SKM-1 treated with dmso at 0.1 percent for 144 hours (cell line): ENCODE results near the gene COL27A1.

Source experiments
- DNase-seq: peaks from one replicate; lab custom pipeline; 2025; ENCODE audit not compliant: unreplicated experiment; lab: John Stamatoyannopoulos, UW

COL27A1 gene

GRCh38 chr9:114166103-114166470, 10.8 kb downstream of the COL27A1 start:
- no peak for DNase-seq

- DNase-seq = no peak
Measured at GRCh38 chr9:114166614-114167572, 11.6 kb downstream of the COL27A1 start.

DNA sequence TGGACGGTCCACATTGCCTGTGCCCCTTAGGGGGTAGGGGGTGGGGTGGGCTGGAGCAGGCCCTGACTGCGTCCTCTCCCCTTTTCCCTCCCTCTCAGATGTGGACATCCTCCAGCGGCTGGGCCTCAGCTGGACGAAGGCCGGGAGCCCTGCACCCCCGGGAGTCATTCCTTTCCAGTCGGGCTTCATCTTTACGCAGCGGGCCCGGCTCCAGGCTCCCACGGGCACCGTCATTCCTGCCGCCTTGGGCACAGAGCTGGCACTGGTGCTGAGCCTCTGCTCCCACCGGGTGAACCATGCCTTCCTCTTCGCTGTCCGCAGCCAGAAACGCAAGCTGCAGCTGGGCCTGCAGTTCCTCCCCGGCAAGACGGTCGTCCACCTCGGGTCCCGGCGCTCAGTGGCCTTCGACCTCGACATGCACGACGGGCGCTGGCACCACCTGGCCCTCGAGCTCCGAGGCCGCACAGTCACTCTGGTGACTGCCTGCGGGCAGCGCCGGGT, 12.3 kb downstream of the COL27A1 start:
- DNase-seq = no peak

GRCh38 chr9:114168281-114169028, 13.1 kb downstream of the COL27A1 start:
- DNase-seq = no peak

- DNase-seq = no peak
Measured at GRCh38 chr9:114169029-114169951, 14.0 kb downstream of the COL27A1 start.

DNA sequence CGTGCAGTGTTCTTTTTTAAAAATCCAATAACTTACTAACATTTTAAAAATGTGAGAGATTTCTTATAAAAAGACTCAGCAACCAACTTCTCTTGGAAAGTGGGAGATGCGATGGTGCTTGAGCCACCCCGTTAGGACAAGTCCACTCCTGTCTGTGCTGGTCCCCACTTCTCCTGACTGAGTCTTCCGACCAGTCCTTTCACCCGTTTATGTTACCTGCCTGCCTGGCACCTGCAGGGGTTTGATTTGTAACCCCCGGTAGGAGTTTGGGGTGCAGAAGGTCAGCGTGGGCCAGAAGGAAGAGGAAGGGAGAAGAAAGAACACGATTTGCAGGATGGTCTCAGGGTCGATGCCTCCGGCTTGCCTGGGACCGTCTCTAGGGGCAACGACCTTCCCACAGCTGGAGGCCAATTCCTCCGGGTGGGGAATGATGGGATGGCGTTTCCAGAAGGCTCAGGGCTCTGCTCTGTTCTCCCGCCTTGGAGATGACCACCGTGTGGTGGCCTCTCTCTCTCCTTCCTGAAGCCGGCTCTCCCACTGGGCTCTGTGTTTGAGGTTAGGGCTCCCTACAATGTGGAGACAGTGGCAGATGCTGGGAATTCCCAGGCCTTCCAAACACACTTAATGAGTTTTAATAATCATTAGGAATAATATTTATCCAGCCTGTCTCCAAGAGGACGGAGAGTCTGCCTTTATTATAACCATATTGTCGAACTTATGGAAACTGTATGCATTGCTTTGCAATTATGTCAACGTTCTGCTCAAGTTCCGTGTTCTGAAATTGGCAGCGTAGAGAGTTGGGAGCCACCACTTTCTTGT, 14.8 kb downstream of the COL27A1 start:
- no peak for DNase-seq

DNA sequence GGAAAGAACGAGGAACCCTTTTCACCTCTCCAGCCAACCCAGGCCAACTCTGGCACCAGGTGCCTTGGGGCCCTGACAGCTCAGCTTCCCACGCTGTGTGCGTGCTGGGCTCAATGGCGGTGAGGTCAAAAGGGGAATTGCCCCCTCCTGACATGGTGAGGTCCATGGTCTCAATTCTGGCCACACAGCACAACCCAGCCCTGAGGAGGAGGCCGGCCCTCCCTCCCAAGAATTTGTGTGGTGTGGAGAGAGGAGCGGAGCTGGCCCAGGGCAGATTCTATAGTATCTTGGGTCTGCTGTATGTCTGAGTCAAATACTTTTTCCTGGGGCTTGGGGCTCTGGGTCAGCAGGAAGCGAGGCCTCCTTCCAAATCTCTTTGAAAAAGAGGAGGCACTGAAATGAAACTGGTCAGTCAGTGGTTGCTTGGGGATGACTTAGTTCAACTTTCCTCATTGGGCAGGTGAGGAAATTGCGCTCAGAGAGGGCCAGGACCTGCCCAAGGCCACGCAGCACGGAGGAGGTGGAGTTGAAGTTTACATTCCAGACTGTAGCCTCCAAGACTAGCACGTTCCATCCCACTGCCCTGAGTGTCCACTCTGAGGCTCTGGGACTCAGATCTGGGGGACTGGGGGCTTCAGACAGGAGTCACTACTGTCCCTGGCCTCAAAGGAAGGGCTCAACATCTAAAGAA, 15.6 kb downstream of the COL27A1 start:
- DNase-seq = no peak

DNA sequence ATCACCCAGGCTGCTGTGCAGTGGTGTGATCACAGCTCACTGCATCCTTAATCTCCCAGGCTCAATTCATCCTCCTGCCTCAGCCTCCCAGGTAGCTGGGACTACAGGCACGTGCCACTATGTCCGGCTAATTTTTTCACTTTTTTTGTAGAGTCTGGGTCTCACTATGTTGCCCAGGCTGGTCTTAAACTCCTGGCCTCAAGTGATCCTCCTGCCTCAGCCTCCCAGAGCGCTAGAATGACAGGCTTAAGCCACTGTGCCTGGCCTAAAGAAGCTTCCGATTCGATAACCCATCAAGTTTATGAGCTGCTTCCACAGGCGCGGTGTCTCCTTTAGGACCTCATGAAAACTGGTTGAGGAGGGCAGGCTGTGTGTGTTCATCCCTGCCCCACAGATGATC, 16.2 kb downstream of the COL27A1 start:
- no peak for DNase-seq

DNA sequence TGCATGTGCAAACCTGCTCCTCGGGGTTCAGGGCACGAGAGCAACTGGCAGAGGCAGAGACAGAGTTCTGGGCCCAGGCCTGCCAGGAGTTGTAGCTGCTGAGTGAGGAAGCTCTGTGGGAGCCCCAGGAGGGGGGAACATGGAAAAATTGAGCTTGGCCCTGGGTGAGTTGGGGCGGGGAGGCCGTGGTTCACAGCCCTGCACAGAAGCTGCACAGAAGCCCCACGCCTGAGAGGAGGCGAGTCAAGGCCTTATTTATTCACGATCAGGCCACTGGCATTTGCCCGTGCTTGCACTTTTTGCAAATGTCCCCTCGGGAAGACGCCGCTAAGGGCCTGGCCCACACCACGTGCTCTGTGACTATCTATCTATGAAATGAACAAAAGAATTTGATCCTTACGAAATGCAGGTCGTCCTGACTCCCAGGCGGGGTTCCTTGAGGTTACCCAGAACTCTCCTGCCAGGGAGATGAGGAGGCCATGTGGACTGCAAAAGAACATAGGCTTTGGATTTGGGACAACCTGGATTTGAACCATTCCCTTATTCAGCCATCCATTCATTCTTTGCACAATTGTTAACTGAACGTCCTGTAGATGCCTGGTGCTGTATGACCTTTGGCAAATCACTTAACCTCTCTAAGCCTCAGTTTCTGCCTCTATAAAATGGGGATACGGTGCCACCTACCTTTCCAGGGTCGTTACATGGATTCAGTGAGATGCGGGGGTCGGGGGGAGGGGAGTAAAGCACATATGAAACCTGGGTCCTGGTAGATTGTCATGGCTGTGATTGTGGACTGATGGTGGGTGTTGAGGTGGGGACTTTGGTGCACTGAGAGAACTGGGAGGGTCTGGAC, 17.9 kb downstream of the COL27A1 start:
- no peak for DNase-seq

- DNase-seq = no peak
Measured at GRCh38 chr9:114174557-114174875, 19.2 kb downstream of the COL27A1 start.

GRCh38 chr9:114174876-114175771, 19.8 kb downstream of the COL27A1 start:
- no peak for DNase-seq

DNA sequence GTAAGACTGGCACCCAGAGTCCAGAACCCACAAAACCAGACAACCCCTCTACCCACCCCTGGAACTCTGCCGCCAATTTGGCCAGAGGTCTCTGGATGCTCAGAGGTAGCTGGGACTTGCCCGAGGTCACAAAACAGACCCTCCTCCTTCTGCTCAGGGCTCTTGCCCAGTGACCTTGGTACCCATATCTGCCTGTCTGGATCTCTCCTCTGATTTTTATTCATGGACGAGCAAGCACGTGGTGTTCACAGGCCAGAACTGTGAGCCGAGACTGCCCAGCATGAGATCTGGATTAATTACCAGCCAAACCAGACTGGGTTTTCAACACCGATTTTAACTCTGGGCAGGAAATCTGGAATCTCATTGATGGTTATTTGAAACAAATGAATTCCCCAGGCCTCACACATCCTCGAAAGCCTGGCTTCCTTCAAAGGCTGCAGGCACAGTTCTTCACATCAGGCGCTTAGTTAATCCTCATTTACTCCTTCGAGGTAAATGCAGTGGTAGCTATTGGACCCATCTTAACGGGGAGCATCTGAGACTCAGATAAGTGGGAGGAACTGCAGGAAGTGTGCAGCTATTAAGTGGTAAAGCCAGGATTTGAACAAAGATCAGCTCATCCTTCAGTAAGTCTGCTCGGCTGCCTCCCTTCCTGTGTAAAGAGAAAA, 21.4 kb downstream of the COL27A1 start:
- no peak for DNase-seq

- no peak for DNase-seq
Measured at GRCh38 chr9:114177423-114178064, 22.2 kb downstream of the COL27A1 start.

DNA sequence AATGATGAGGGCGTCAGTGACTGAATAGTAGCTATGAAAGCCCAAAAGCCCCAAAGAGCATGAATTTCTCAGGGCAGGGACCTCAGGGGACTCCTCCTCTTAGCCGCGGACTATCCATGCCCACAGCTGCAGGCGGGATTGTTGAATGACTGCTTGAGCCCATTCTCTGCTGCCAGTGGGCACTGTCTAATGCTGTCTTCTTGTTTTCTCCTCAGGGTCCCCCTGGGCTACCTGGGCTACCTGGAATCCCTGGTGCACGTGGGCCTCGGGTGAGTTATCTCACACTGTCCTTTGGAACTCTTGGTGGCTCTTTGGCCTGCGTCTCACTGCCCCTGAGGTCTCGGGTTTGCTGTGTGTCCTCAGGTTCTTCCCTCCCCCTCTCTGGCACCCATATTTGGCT, 22.7 kb downstream of the COL27A1 start:
- DNase-seq = no peak

DNA sequence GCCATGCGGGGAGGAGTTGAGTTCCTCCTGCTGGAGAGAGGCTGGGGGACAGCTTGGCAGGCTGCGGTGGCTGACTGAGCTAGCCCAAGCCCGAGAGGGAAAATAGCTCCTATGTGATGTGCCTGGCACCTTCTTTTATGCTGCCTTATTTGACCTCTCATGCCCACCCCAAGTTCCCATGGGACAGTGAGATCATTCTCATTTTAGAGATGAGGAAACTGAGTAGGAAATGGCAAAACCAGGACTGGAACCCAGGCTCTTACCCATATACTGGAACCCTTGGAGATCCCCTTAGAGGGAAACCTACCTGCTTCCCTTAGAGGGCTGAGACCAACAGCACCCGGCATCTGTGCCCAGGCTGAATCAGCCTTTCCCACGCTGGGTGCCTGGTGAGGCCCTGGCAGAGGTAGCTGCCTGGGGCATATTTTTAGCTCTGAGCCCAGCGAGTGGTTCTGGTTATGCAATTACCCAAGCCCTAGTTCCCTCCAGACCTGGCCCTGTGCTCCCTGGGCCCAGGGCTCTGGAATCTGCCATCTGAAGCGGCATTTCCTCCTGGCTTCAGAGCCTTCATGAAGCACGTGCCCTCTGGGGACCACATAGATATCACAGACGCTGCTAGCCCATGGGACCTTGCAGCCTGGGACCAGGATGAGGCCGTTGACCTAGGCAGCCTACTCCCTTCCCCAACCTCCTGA, 23.6 kb downstream of the COL27A1 start:
- no peak for DNase-seq

- DNase-seq = no peak
Measured at GRCh38 chr9:114179516-114179915, 24.2 kb downstream of the COL27A1 start.
